Stimulated activated CD4-positive, alpha-beta T cell treated with anti-CD3 and anti-CD28 coated beads, Interleukin-1b, Interleukin-23, amount 100 ng/mL, for 48 hours (primary cell): Measurements from ENCODE around the gene CD200R1L.

Experiments used
- DNase-seq: peaks from one replicate; pipeline ENCODE4 v3.0.0-alpha.2; 2020

Gene CD200R1L

DNA sequence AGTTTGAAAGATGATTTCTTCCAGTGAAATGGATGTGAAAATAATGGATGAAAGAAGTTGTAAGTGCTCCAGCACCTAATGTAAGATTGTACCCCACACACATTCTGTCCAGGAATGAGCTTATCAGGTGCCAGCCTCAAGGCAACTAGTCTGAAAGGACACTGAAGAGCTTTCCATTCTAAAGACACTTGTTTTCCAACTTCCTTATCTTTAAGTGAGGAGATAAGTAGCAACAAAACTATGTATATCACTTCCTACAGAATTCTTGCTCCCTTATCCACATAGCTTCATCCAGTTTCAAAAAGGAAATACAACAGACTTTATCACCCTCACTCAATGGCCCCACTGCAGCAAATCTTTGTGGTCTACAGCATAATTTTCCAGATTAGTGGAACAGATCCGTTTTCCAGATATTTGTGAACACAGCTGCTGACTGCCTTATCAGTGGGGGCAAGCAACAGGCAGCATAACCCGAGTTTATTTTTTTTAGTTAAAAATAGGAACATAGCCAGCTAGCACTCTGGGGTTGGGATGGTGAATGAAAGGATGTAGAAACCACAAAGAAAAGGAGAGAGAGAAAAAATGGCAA is 60.6 kb downstream of the CD200R1L start:
- no peak for DNase-seq

GRCh38 chr3:112785321-112786001 is 61.2 kb downstream of the CD200R1L start:
- no peak for DNase-seq

GRCh38 chr3:112782491-112782890 is 64.2 kb downstream of the CD200R1L start:
- no peak for DNase-seq

GRCh38 chr3:112781599-112781998 is 65.1 kb downstream of the CD200R1L start:
- DNase-seq: no peak

- no peak for DNase-seq
These were observed 66.8 kb downstream of the CD200R1L start for GRCh38 chr3:112779558-112780480.

GRCh38 chr3:112779011-112779410 is 67.7 kb downstream of the CD200R1L start:
- DNase-seq: no peak

GRCh38 chr3:112778353-112778948 is 68.2 kb downstream of the CD200R1L start:
- no peak for DNase-seq

DNA sequence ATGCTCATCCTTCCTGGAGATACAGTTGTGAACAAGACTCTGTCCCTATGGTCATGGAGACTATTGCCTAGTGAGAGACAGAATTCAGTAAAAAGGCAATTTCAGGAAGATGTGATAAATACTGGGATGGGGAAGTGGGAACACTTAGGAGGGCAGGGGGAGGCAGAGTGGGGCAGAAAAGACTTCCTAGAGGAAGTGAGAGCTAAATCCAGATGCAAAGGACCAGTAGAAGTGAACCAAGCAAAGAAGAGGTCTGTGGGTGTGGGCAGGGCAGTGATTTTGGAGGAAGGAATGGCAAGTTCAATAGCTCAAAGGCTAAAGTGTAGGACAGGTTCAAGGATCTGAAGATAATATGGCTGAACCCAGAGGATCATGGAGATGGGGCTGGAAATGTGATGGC is 68.9 kb downstream of the CD200R1L start:
- no peak for DNase-seq

DNA sequence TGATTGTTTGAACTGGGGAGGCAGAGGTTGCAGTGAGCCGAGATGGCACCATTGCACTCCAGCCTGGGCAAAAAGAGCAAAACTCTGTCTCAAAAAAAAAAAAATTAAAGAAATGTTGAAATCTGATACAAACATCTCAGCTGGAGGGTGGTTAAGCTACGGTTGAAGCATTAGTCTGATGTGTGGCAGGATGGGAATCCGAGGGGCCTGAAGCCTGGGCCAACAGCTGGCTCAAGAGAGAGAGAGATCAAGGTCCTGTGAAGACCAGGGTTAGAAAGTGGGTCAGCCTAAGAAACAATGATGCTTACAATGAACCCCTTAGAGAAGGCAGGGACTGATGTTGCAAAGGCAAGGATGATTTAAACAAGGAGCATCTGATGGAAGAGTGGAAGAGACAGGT is 69.8 kb downstream of the CD200R1L start:
- no peak for DNase-seq

- peak; percentile 8 for DNase-seq
These were observed 70.7 kb downstream of the CD200R1L start for GRCh38 chr3:112776000-112776399.

- no peak for DNase-seq
These were observed 71.5 kb downstream of the CD200R1L start for GRCh38 chr3:112775011-112775742.

DNA sequence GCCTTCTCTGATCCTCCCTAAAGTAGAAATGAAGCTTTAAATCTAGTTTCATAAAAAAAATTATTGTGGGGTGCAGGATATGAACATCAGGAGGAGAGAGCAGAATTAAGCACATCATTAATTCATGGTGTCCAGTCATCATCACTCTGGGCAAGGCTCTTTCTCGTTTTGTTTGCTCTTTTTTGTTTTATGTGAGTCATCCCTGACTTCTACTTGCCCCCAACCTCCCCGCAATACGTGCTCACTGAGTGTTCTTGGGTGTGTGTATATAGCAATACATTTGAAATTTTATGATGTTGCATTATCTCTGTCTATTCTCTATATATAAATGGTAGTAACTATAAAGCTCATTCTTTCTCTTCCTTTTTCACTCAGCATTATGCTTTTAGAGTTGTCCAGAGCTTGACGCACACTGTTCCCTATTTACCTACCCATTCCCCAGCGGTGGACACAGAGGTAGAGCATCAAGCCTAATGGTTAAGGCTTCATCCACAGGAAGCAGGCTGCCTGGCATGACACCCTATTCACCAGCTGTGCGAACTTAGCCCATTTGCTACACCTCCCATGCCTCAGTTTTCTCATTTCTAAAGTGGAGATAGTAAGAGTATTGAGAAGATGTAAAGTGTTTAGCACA is 72.3 kb downstream of the CD200R1L start:
- DNase-seq: no peak

GRCh38 chr3:112773864-112774263 is 72.8 kb downstream of the CD200R1L start:
- DNase-seq: no peak

- DNase-seq: no peak
These were observed 75.7 kb downstream of the CD200R1L start for GRCh38 chr3:112770951-112771350.

GRCh38 chr3:112770032-112770626 is 76.5 kb downstream of the CD200R1L start:
- peak; percentile 71 for DNase-seq

DNA sequence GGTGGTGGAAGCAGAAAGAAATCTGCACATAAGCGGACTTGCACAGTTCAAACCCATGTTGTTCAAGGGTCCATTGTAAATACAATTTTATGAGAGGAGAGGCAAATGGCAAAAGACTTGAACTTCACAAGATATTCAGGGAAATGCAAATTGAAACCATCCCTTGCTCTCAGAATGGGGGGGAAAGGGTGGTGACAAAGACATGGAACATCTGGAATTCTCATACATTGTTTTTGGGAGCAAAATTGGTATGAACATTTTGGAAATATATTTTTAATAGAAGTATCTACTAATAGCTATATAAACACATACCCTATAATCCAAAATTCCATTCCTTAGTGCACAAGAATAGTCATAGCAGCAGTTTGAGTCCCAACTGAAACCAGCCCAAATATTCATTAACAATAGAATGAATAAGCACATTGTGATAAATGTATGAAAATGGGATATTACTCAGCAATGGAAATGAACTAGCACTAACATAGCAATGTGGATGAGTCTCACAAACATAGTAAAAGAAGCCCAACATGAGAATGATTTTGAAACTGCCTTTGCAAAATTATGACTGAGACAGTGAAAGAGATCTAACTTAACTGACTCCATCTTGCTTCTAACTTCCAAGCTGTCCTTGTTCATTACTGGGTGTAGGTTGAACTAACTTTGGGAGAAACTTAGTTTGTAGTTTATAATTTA is 77.2 kb downstream of the CD200R1L start:
- no peak for DNase-seq

DNA sequence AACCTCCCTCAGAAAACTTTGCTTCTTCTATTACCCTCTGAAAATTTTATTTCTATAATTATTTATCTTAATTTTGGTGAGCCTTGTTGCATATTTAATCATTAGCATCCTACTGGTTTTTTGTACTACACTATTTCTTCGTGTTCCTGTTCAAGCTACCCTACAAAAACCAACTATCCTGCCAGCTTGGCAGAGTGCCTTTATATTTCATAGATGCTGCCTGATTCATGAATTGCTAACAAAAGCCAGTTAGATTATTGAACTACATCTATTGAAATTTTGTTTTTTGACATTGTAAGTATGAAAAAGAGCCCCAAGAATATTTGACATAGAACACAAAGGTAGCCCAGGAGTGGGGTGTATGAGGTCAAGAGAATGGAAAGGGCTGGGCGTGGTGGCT is 78.9 kb downstream of the CD200R1L start:
- DNase-seq: no peak

DNA sequence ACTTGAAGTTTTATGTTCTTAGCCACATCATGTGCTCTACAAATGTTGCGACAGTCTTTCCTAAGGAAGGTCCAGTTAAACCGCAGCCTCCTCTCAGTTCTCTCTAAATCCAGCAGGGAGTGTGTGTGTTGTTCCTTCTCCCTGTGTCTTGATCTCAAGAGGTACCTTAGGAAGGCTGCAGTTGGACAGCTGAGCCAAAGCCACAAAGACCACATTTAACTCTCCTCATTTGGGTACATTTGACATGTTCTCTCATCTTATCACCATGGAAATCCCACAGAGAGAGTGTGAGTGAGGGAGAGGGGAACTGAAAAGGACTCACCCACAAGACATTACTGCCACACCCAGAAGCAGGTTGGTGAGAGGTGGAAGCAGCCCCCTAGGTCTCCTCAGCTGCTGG is 79.5 kb downstream of the CD200R1L start:
- no peak for DNase-seq
